ENCODE measurements around the gene GABRA4.

GABRA4 gene

GRCh38 chr4:46927201-46927600 lies 66.2 kb downstream of the GABRA4 start:
- DNase-seq (ENCODE audit: low spot score), result no peak

- no peak for DNase-seq (ENCODE audit: low spot score)
These were observed 68.4 kb downstream of the GABRA4 start for GRCh38 chr4:46924789-46925529.

GRCh38 chr4:46922205-46922604 lies 71.2 kb downstream of the GABRA4 start:
- no peak for DNase-seq (ENCODE audit: low spot score)

GRCh38 chr4:46909078-46909477 lies 84.3 kb downstream of the GABRA4 start, which contains the start of gene COX7B2:
TSS of gene COX7B2 (minus strand) at chr4:46909245. CDS start at chr4:46735192, 174,053 bp downstream.
- no peak for DNase-seq (ENCODE audit: low spot score)

GRCh38 chr4:46908148-46908547 lies 85.2 kb downstream of the GABRA4 start:
- DNase-seq (ENCODE audit: low spot score), result no peak

- DNase-seq (ENCODE audit: low spot score), result no peak
These were observed 93.3 kb downstream of the GABRA4 start for GRCh38 chr4:46900082-46900481.

GRCh38 chr4:46894826-46895225 lies 98.6 kb downstream of the GABRA4 start:
- no peak for DNase-seq (ENCODE audit: low spot score)

- DNase-seq (ENCODE audit: low spot score), result no peak
These were observed 103.3 kb downstream of the GABRA4 start for GRCh38 chr4:46890056-46890455.

GRCh38 chr4:46889410-46889809 lies 104.0 kb downstream of the GABRA4 start:
- DNase-seq (ENCODE audit: low spot score), result no peak

- peak; percentile 58 for DNase-seq (ENCODE audit: low spot score)
These were observed 106.7 kb downstream of the GABRA4 start for GRCh38 chr4:46886711-46887110.

- DNase-seq (ENCODE audit: low spot score), result peak; percentile 23
These were observed 114.7 kb downstream of the GABRA4 start for GRCh38 chr4:46878641-46879040.

GRCh38 chr4:46874811-46875210 lies 118.6 kb downstream of the GABRA4 start:
- DNase-seq (ENCODE audit: low spot score), result no peak

- DNase-seq (ENCODE audit: low spot score), result no peak
These were observed 123.0 kb downstream of the GABRA4 start for GRCh38 chr4:46870411-46870810.

Measured in RKO (cell line).